OCI-LY1 (cell line): ENCODE data around the gene CCDC102B.

Experiments
- EZH2 ChIP-seq: fragments of 200-600 bp; sonication (generic), shearing (Covaris generic); IDR thresholded peaks from 2 replicates; pipeline ENCODE4 v1.8.0; 2017; ENCODE audit warnings: borderline replicate concordance, mixed run types, mild to moderate bottlenecking, antibody characterized with exemption, low read length, moderate library complexity, mixed read lengths
- TF ChIP-seq, protein P1 (sequence below): fragments of 200-600 bp; sonication (generic), shearing (Covaris generic); IDR thresholded peaks from 2 replicates; pipeline ENCODE4 v1.5.1; 2017; ENCODE audit warnings: mild to moderate bottlenecking, antibody characterized with exemption, low read length, moderate library complexity, mixed read lengths

DNA sequence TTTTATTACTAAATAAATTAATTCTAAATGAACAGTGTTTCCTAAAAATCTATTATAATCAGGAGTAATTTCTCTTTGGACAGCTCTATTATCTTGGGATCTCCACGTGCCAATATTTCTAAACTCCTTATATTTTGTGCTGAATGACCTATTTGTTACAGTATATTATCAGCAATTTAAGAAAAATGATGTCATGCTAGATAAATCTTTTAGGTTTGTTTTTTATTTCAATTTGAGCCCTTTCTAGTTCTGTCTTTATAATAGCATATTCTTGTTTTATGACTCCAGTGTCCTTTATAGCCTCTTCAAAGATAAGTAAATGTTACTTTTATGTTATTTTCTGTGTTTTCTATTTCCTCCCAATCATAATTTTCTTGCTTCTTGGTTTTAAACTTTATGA lies 269.2 kb downstream of the CCDC102B start:
- TF ChIP-seq, protein P1, sequence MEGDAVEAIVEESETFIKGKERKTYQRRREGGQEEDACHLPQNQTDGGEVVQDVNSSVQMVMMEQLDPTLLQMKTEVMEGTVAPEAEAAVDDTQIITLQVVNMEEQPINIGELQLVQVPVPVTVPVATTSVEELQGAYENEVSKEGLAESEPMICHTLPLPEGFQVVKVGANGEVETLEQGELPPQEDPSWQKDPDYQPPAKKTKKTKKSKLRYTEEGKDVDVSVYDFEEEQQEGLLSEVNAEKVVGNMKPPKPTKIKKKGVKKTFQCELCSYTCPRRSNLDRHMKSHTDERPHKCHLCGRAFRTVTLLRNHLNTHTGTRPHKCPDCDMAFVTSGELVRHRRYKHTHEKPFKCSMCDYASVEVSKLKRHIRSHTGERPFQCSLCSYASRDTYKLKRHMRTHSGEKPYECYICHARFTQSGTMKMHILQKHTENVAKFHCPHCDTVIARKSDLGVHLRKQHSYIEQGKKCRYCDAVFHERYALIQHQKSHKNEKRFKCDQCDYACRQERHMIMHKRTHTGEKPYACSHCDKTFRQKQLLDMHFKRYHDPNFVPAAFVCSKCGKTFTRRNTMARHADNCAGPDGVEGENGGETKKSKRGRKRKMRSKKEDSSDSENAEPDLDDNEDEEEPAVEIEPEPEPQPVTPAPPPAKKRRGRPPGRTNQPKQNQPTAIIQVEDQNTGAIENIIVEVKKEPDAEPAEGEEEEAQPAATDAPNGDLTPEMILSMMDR: no peak
- TF ChIP-seq EZH2: no peak
